ENCODE measurements around the gene NAA80. TPM values are rescaled to one million over a fixed set of nuclear protein-coding genes. Genes with fewer than 3 reads are reported as not detected.

The NAA80 gene
- total and polyA plus RNA-seq, 2 of the 13 experiments (the other 11 are each of a cell fraction or from before 2014, with no cell fraction given): 3.4 to 8.7 TPM

DNA sequence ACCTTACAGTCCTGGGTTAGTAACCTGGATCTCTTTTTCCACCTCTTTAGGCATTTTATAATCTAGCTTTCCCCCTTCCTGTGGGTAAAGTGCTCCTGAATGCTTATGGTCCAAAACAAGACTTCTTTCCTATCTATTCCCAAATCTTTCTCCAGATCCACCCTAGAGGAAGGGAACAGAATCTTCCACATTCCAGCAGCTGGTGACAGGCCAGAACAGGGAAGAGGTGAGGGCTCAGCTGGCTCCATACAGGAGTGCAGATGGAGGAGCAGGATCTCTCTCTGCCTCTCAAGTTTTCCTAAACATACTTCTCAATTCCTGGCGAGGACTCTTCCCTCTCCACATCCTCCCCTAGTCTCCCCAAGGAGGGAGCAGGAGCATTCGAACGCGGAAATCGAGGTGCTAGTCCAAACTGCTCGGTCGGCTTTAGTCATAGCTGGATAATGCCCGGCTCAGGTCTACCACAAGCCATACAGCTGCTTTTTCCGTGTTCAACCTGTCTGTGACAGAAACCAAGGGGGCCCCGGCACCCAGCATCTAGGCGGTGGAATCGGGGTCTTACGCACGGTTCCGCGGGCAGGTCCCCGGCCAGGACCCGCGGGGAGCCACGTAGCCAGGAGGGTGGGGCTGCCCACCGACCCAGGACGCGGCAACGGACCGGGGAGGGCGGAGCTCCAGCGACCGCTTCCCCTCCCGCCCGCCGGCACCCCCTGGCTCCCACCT is 37.4 kb upstream of the NAA80 start:
- Histone ChIP-seq H3K36me3 (replicated peaks in 1 of 2; ENCODE audit: control insufficient read depth in 1 of 2, insufficient read depth in 2 of 2, low read length in 2 of 2) (peaks cover 10 to 19% of the 10 kb centered on the region in 2 experiments; a peak in 4 of 5 replicates), H3K9me3 (ENCODE audit: low read length) (no peaks in the 10 kb centered on the region), H3K27ac (ENCODE audit: extremely low read length, insufficient read depth, low read length) (peak overlapping the region; percentile 85), H2AFZ (ENCODE audit: low read length) (no peak overlapping the region), H3K79me2 (ENCODE audit: insufficient read depth, low read length) (peaks cover 46% of the 10 kb centered on the region), H3K4me3 (replicated peaks in 1 of 3; ENCODE audit: insufficient read depth in 1 of 3, low read depth in 2 of 3, low read length in 3 of 3) (peak overlapping the region; percentile 86 to 89 (median 88)), H3K4me2 (ENCODE audit: low read depth, low read length) (peak overlapping the region; percentile 97), H3K9ac (ENCODE audit: insufficient read depth, low read depth, low read length) (peak overlapping the region; percentile 95), H3K27me3 (ENCODE audit: control insufficient read depth in 1 of 2, insufficient read depth in 2 of 2, low read length in 2 of 2) (peaks cover 1 to 2% of the 10 kb centered on the region in 2 experiments; a peak in 1 of 5 replicates), H3K4me1 (ENCODE audit: insufficient read depth, low read length) (peaks cover 51% of the 10 kb centered on the region), H4K20me1 (ENCODE audit: insufficient read depth, low read length) (peaks cover 12% of the 10 kb centered on the region)
- BruUV-seq (replicated peaks): TSS peak; percentile 76
- FAIRE-seq (peak; percentile 46), ATAC-seq (peak; percentile 18), DNase-seq (ENCODE audit: low spot score) (no peak)
- in situ Hi-C loops (cut with HindIII; ENCODE audit: extremely low pct_ligation_motif_present, low pct_unique_long_range_greater_than_20kb) (no loop called here), intact Hi-C loops (cut with micrococcal nuclease; ENCODE audit: unreplicated experiment) (no loop called here)
- ChIA-PET POLR2A (interaction anchor here (0.7 to 4.7 kb wide), 36 partner anchors 9 to 1163 kb away, joined by 3 to 66 read pairs (median 6); partner anchors contain the start of genes C3orf18, CYB561D2, DCAF1 and GNAI2), CTCF (ENCODE audit: low intra/inter-chr PET ratio, low total read pairs) (no interaction called here)
- 0% methylated on average over 10 of the region's 31 CpGs for WGBS (ENCODE audit: low lambda C conversion rate)
- TF ChIP-seq ZNF7 (CRISPR knock-in tag; IDR thresholded peaks at IDR 0.05) (no peak), ZNF674 (CRISPR knock-in tag; IDR thresholded peaks at IDR 0.05; ENCODE audit: low read depth) (0 out of 2 replicates have a peak, but pooled peaks have one; percentile 18), ZFP62 (CRISPR knock-in tag; IDR thresholded peaks at IDR 0.05) (0 out of 2 replicates have a peak, but pooled peaks have one; percentile 75), ZNF468 (CRISPR knock-in tag; IDR thresholded peaks at IDR 0.05) (peak; percentile 95; the same call in 1 of the 2 replicates), EEA1 (CRISPR knock-in tag; IDR thresholded peaks at IDR 0.05; ENCODE audit: borderline replicate concordance) (0 out of 2 replicates have a peak, but pooled peaks have one; percentile 42), ZNF615 (CRISPR knock-in tag; IDR thresholded peaks at IDR 0.05; ENCODE audit: borderline replicate concordance) (no peak), AGO2 (optimal IDR thresholded peaks at IDR 0.05; ENCODE audit: low read depth, low read length) (peak; percentile 31), ZSCAN12 (CRISPR knock-in tag; IDR thresholded peaks at IDR 0.05) (peak; percentile 66; the same call in 1 of the 2 replicates), MTF1 (CRISPR knock-in tag; IDR thresholded peaks at IDR 0.05) (0 out of 2 replicates have a peak, but pooled peaks have one; percentile 17), REXO4 (CRISPR knock-in tag; IDR thresholded peaks at IDR 0.05; ENCODE audit: borderline replicate concordance) (0 out of 2 replicates have a peak, but pooled peaks have one; percentile 50), ZNF367 (CRISPR knock-in tag; IDR thresholded peaks at IDR 0.05; ENCODE audit: borderline replicate concordance) (no peak), ZNF672 (CRISPR knock-in tag; IDR thresholded peaks at IDR 0.05) (peak; percentile 38; the same call in 1 of the 2 replicates), NFE2L1 (CRISPR knock-in tag; IDR thresholded peaks at IDR 0.05; ENCODE audit: borderline replicate concordance) (0 out of 2 replicates have a peak, but pooled peaks have one; percentile 36), ZNF3 (CRISPR knock-in tag; IDR thresholded peaks at IDR 0.05) (no peak), ZNF572 (CRISPR knock-in tag; IDR thresholded peaks at IDR 0.05) (0 out of 2 replicates have a peak, but pooled peaks have one; percentile 70)
- TF ChIP-seq, protein P1, sequence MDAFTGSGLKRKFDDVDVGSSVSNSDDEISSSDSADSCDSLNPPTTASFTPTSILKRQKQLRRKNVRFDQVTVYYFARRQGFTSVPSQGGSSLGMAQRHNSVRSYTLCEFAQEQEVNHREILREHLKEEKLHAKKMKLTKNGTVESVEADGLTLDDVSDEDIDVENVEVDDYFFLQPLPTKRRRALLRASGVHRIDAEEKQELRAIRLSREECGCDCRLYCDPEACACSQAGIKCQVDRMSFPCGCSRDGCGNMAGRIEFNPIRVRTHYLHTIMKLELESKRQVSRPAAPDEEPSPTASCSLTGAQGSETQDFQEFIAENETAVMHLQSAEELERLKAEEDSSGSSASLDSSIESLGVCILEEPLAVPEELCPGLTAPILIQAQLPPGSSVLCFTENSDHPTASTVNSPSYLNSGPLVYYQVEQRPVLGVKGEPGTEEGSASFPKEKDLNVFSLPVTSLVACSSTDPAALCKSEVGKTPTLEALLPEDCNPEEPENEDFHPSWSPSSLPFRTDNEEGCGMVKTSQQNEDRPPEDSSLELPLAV (CRISPR knock-in tag; conservative IDR thresholded peaks at IDR 0.05; ENCODE audit: low read depth): peak; percentile 81; the same call in 1 of the 2 replicates
- TF ChIP-seq, protein P2, sequence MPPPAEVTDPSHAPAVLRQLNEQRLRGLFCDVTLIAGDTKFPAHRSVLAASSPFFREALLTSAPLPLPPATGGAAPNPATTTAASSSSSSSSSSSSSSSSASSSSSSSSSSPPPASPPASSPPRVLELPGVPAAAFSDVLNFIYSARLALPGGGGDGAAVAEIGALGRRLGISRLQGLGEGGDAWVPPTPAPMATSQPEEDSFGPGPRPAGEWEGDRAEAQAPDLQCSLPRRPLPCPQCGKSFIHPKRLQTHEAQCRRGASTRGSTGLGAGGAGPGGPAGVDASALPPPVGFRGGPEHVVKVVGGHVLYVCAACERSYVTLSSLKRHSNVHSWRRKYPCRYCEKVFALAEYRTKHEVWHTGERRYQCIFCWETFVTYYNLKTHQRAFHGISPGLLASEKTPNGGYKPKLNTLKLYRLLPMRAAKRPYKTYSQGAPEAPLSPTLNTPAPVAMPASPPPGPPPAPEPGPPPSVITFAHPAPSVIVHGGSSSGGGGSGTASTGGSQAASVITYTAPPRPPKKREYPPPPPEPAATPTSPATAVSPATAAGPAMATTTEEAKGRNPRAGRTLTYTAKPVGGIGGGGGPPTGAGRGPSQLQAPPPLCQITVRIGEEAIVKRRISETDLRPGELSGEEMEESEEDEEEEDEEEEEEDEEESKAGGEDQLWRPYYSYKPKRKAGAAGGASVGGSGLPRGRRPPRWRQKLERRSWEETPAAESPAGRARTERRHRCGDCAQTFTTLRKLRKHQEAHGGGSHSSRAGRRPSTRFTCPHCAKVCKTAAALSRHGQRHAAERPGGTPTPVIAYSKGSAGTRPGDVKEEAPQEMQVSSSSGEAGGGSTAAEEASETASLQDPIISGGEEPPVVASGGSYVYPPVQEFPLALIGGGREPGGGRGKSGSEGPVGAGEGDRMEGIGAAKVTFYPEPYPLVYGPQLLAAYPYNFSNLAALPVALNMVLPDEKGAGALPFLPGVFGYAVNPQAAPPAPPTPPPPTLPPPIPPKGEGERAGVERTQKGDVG (CRISPR knock-in tag; IDR thresholded peaks at IDR 0.05; ENCODE audit: borderline replicate concordance): 0 out of 2 replicates have a peak, but pooled peaks have one; percentile 4
- TF ChIP-seq, protein P3, sequence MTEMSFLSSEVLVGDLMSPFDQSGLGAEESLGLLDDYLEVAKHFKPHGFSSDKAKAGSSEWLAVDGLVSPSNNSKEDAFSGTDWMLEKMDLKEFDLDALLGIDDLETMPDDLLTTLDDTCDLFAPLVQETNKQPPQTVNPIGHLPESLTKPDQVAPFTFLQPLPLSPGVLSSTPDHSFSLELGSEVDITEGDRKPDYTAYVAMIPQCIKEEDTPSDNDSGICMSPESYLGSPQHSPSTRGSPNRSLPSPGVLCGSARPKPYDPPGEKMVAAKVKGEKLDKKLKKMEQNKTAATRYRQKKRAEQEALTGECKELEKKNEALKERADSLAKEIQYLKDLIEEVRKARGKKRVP (CRISPR knock-in tag; IDR thresholded peaks at IDR 0.05): 0 out of 4 replicates have a peak, but pooled peaks of 1 of the 2 experiments have one; percentile 52
